ENCODE results near the gene RIPPLY3. TPM values are rescaled to one million over a fixed set of nuclear protein-coding genes. Genes with fewer than 3 reads are reported as not detected.
"Not testable (repeated sequence)": the region's sequence is repeated elsewhere in the genome, so short reads cannot be mapped to it uniquely, and the experiment has no call there.

The RIPPLY3 gene
- total RNA-seq, 1 donor from 2014 or later = 17.9 TPM

DNA sequence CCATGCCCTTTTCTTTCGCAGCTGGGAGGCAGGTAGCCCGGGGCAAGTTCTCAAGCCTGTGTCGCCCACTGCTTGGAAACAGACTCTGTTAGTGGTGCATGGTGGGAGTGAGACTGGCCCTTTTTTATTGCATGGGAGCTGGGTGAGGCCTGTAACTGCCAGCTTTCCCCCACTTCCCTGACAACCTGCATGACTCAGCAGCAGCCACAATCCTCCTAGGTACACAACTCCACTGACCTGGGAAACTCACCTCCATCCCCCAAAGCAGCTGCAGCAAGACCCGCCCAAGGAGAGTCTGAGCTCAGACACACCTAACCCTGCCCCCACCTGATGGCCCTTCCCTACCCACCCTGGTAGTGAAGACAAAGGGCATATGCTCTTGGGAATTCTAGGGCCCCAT is 40.6 kb downstream of the RIPPLY3 start:
- no peak for DNase-seq (ENCODE audit: low spot score, unreplicated experiment)
- TF ChIP-seq, protein P1, sequence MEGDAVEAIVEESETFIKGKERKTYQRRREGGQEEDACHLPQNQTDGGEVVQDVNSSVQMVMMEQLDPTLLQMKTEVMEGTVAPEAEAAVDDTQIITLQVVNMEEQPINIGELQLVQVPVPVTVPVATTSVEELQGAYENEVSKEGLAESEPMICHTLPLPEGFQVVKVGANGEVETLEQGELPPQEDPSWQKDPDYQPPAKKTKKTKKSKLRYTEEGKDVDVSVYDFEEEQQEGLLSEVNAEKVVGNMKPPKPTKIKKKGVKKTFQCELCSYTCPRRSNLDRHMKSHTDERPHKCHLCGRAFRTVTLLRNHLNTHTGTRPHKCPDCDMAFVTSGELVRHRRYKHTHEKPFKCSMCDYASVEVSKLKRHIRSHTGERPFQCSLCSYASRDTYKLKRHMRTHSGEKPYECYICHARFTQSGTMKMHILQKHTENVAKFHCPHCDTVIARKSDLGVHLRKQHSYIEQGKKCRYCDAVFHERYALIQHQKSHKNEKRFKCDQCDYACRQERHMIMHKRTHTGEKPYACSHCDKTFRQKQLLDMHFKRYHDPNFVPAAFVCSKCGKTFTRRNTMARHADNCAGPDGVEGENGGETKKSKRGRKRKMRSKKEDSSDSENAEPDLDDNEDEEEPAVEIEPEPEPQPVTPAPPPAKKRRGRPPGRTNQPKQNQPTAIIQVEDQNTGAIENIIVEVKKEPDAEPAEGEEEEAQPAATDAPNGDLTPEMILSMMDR (IDR thresholded peaks at IDR 0.05; ENCODE audit: unreplicated experiment) = no peak
- peaks cover 11% of the 10 kb centered on the region for H3K4me1 Mint-ChIP-seq (ENCODE audit: low read depth)
- H3K9me3 Mint-ChIP-seq (ENCODE audit: low read depth) = peaks cover 28% of the 10 kb centered on the region
- H3K36me3 Mint-ChIP-seq (ENCODE audit: insufficient read depth) = peaks cover 33% of the 10 kb centered on the region
- no peaks in the 10 kb centered on the region for H3K27me3 Mint-ChIP-seq
- H3K27ac Mint-ChIP-seq = no peak overlapping the region
- H3K4me3 Mint-ChIP-seq (ENCODE audit: low read depth) = no peak overlapping the region

DNA sequence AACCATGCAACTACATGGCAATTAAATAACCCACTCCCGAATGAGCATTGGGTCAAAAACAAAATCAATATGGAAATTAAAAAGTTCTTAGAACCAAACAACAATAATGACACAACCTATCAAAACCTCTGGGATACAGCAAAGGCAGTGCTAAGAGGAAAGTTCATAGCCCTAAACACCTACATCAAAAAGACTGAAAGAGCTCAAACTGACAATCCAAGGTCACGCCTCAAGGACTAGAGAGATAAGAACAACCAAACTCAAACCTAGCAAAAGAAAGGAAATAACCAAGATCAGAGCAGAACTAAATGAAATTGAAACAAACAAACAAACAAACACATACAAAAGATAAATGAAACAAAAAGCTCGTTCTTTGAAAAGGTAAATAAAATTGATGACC is 43.2 kb downstream of the RIPPLY3 start:
- Mint-ChIP-seq H3K9me3 (ENCODE audit: low read depth) (peaks cover 31% of the 10 kb centered on the region), H3K36me3 (ENCODE audit: insufficient read depth) (peaks cover 35% of the 10 kb centered on the region), H3K27ac (peak overlapping the region; percentile 12), H3K4me1 (ENCODE audit: low read depth) (peaks cover 13% of the 10 kb centered on the region)
- not testable (repeated sequence) for H3K4me3 Mint-ChIP-seq (ENCODE audit: low read depth); H3K27me3 Mint-ChIP-seq; DNase-seq (ENCODE audit: low spot score, unreplicated experiment)

DNA sequence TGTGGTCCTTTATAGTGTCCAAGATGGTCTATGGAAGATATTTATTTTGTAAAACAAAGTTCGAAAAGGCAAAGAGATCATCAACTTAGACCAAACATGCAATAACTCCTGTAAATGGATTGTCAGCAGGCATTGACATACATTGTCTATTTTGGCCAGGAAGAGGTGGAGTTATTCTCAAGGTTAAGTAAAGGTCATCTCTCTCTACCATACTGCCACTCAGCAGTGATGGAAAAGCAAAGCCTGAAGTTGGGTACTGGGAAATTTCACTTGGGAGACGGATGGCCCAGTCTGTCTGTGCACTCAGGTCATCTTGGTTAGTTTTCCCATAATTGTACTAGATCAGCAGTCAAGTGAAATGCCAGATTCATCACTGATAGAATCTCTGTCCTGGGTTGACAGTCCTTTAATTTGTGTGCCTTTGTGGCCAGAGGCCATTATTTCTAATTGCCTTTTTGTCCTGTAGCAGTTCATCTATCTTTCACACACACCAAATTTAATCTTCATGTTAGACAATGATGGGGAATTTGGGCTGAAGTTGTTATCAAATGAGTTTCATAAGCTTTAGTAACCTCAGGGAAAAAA is 48.9 kb downstream of the RIPPLY3 start:
- no peak overlapping the region for H3K27ac Mint-ChIP-seq
- TF ChIP-seq, protein P1 (IDR thresholded peaks at IDR 0.05; ENCODE audit: unreplicated experiment) = no peak
- no peak overlapping the region for H3K4me3 Mint-ChIP-seq (ENCODE audit: low read depth)
- peaks cover 8% of the 10 kb centered on the region for H3K9me3 Mint-ChIP-seq (ENCODE audit: low read depth)
- peaks cover 6% of the 10 kb centered on the region for H3K4me1 Mint-ChIP-seq (ENCODE audit: low read depth)
- H3K36me3 Mint-ChIP-seq (ENCODE audit: insufficient read depth) = peaks cover 17% of the 10 kb centered on the region
- no peak for DNase-seq (ENCODE audit: low spot score, unreplicated experiment)
- H3K27me3 Mint-ChIP-seq = no peaks in the 10 kb centered on the region

DNA sequence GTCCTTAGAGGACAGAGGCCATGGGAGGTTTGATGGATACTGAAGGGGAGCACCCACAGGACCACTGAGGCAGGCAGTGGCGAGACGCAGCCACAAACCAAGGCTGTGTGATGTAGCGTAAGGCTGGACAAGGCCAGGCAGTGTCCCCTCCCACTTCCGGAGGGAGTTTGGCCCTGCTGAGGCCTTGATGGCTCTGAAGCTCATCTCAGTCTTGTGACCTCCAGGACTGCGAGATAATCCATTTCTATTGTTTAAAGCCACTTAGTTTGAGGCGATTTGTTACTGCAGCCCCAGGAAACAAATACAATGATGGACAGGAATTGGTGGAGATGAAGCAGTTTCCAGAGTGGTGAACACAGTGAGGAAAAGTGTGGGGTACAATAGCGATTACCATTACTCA is 51.1 kb downstream of the RIPPLY3 start:
- Mint-ChIP-seq H3K4me3 (ENCODE audit: low read depth) (no peak overlapping the region), H3K9me3 (ENCODE audit: low read depth) (peaks cover 4% of the 10 kb centered on the region), H3K36me3 (ENCODE audit: insufficient read depth) (peaks cover 10% of the 10 kb centered on the region), H3K27me3 (no peaks in the 10 kb centered on the region), H3K27ac (no peak overlapping the region), H3K4me1 (ENCODE audit: low read depth) (peaks cover 7% of the 10 kb centered on the region)
- DNase-seq (ENCODE audit: low spot score, unreplicated experiment) = no peak
- TF ChIP-seq, protein P1 (IDR thresholded peaks at IDR 0.05; ENCODE audit: unreplicated experiment) = no peak

DNA sequence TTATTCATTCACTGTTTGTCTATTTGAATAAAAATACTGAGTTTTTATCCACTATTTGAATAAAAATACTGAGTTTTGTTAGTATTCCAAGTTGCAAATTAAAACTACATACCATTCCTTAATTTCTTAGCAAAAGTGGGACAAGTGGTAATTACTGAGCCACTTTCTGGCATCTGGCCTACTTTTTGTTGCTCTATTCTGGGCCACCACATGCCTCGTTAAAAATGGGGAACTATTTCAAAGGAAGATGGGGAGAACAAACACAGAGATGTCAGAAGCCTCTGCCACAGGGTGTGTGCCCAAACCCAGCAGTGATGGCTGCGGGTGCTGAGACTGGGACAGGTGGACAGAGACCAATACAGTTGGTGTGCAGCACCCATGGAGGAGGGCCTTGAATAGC is 51.8 kb downstream of the RIPPLY3 start:
- Mint-ChIP-seq H3K4me1 (ENCODE audit: low read depth) (peaks cover 7% of the 10 kb centered on the region), H3K27ac (no peak overlapping the region), H3K4me3 (ENCODE audit: low read depth) (no peak overlapping the region), H3K27me3 (no peaks in the 10 kb centered on the region), H3K9me3 (ENCODE audit: low read depth) (peaks cover 4% of the 10 kb centered on the region), H3K36me3 (ENCODE audit: insufficient read depth) (peaks cover 10% of the 10 kb centered on the region)
- TF ChIP-seq, protein P1 (IDR thresholded peaks at IDR 0.05; ENCODE audit: unreplicated experiment) = no peak
- DNase-seq (ENCODE audit: low spot score, unreplicated experiment) = no peak

DNA sequence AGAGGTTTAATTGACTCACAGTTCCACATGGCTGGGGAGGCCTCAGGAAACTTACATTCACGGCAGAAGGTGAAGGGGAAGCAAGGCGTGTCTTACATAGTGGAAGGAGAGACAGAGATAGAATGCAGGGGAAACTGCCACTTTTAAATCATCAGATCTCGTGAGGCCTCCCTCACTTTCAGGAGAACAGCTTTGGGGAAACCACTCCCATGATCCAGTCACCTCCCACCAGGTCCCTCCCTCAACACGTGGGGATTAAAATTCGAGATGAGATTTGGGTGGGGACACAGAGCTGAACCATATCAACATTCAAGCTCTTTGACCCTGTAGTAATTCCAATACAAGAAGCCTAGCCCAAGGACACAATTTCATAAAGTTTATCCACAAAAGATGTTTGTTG is 52.7 kb downstream of the RIPPLY3 start:
- TF ChIP-seq, protein P1 (IDR thresholded peaks at IDR 0.05; ENCODE audit: unreplicated experiment) = no peak
- no peaks in the 10 kb centered on the region for H3K27me3 Mint-ChIP-seq
- H3K4me1 Mint-ChIP-seq (ENCODE audit: low read depth) = peaks cover 7% of the 10 kb centered on the region
- H3K36me3 Mint-ChIP-seq (ENCODE audit: insufficient read depth) = peaks cover 10% of the 10 kb centered on the region
- H3K4me3 Mint-ChIP-seq (ENCODE audit: low read depth) = no peak overlapping the region
- H3K9me3 Mint-ChIP-seq (ENCODE audit: low read depth) = peaks cover 4% of the 10 kb centered on the region
- peak overlapping the region; percentile 39 for H3K27ac Mint-ChIP-seq
- DNase-seq (ENCODE audit: low spot score, unreplicated experiment) = no peak
